Gastrocnemius medialis (tissue), 4 donors: Measurements from ENCODE around the gene ARHGAP15.

Experiments
- POLR2A ChIP-seq, 2 donors: fragments of 450-650 bp; IDR thresholded peaks; one replicate each; pipeline ENCODE4 v1.6.1; 2017; ENCODE audit warnings: antibody characterized with exemption in 2 of 2, mild to moderate bottlenecking in 2 of 2, moderate library complexity in 2 of 2
- TF ChIP-seq, protein P1 (sequence below), 5 experiments: fragments of 450-650 bp in 3 of 5; fragments of 200-600 bp in 2 of 5; sonication (generic) in 2 of 5; IDR thresholded peaks in 4 of 5; conservative IDR thresholded peaks in 1 of 5; 1 replicate in 4 of 5; 2 replicates in 1 of 5; pipeline ENCODE4 v1.5.1; 2016 to 2019; ENCODE audit warnings: antibody characterized with exemption in 5 of 5, mild to moderate bottlenecking in 3 of 5, moderate library complexity in 3 of 5

DNA sequence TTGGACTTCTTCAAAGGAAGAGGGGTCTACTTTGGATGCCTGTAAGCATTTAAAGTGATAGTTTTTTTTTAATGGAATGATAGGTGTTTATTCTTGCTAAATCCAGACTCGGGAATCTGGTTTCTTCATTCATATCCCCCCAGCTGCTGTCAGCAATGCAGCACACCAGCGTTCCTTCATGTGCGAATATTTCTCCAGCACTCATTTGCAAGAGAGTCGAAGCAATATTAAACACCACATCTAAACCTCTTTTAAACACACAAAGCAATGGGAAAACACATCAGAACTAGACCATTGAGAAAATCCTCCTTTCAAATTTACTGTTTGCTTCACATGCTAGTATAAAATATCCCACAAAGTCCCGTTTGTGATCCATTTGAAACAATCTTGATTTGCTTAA lies 563.7 kb downstream of the ARHGAP15 start:
- no peak for TF ChIP-seq POLR2A (IDR thresholded peaks at IDR 0.05)
- TF ChIP-seq, protein P1, sequence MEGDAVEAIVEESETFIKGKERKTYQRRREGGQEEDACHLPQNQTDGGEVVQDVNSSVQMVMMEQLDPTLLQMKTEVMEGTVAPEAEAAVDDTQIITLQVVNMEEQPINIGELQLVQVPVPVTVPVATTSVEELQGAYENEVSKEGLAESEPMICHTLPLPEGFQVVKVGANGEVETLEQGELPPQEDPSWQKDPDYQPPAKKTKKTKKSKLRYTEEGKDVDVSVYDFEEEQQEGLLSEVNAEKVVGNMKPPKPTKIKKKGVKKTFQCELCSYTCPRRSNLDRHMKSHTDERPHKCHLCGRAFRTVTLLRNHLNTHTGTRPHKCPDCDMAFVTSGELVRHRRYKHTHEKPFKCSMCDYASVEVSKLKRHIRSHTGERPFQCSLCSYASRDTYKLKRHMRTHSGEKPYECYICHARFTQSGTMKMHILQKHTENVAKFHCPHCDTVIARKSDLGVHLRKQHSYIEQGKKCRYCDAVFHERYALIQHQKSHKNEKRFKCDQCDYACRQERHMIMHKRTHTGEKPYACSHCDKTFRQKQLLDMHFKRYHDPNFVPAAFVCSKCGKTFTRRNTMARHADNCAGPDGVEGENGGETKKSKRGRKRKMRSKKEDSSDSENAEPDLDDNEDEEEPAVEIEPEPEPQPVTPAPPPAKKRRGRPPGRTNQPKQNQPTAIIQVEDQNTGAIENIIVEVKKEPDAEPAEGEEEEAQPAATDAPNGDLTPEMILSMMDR (IDR thresholded peaks at IDR 0.05 in 4 of 5, conservative IDR thresholded peaks at IDR 0.05 in 1 of 5) = no peak
